ENCODE data around the gene IQSEC2. TPM values are rescaled to one million over a fixed set of nuclear protein-coding genes. Genes with fewer than 3 reads are reported as not detected.
A peak's percentile ranks its signal among the peaks of the same experiment; 100 is the strongest.

IQSEC2 gene
- total RNA-seq, 1 donor from 2014 or later: 11.6 TPM

- peak; percentile 93 for ATAC-seq
- intact Hi-C loops (cut with DNase I): no loop called here
- peak; percentile 93 for DNase-seq (ENCODE audit: missing footprints)
These were observed 56.3 kb downstream of the IQSEC2 start, which contains the start of gene KDM5C for GRCh38 chrX:53224860-53225797. KDM5C (minus strand) TSS chrX:53225207; CDS start chrX:53224889, 318 bp downstream.

GRCh38 chrX:53223955-53224859, 57.2 kb downstream of the IQSEC2 start:
- no peak for ATAC-seq
- intact Hi-C loops (cut with DNase I): no loop called here
- DNase-seq (ENCODE audit: missing footprints): no peak

- no peak for DNase-seq (ENCODE audit: missing footprints)
- intact Hi-C loops (cut with DNase I): no loop called here
- ATAC-seq: no peak
These were observed 58.2 kb downstream of the IQSEC2 start for GRCh38 chrX:53223068-53223693.

Other genes with a start within 250 kb of the IQSEC2 start
- gene GPR173, start 232.8 kb downstream of the IQSEC2 start, total RNA-seq: 0.35 TPM
- gene TSPYL2, start 199.2 kb downstream of the IQSEC2 start, total RNA-seq: 34.1 TPM
- gene KANTR, start 187.4 kb downstream of the IQSEC2 start, total RNA-seq: 3.4 TPM
- gene KDM5C, start 56.4 kb downstream of the IQSEC2 start, total RNA-seq: 28.1 TPM
- gene SMC1A, start 141.1 kb upstream of the IQSEC2 start, total RNA-seq: 36.9 TPM
- gene RIBC1, start 141.3 kb upstream of the IQSEC2 start, total RNA-seq: 0.62 TPM
- gene HSD17B10, start 152.8 kb upstream of the IQSEC2 start, total RNA-seq: 116 TPM

All from Right ventricle myocardium inferior (tissue), 1 donor.